ENCODE data around the gene PITPNC1.

DNA sequence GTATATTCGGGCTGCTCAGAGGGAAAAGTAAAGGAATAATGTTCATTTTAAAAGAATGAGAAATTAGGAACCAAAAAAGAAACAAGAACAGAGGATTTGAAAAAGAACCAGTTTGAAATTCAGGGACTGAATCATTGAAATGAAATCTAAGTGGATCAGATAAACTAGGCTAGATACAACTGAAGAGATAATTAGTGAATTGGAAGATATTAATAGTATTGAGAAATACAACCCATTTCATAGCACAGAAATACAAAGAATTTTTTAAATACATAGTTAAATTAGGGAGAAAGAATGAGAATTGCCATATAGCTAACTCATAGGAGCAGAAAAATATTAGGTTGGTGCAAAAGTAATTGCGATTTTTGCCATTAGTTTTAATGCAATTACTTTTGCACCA lies 223.3 kb downstream of the PITPNC1 start:
- no peak for TF ChIP-seq CTCF (IDR thresholded peaks at IDR 0.05)
- no peak for TF ChIP-seq POLR2A (IDR thresholded peaks at IDR 0.05)

All from esophagus squamous epithelium (tissue), 4 donors.